Uterus (tissue), 4 donors: Measurements from ENCODE around the gene AIM2. TPM values are rescaled to one million over a fixed set of nuclear protein-coding genes. Genes with fewer than 3 reads are reported as not detected.

Experiments used
- DNase-seq, 2 donors: peaks; one replicate each; pipeline ENCODE4 v3.0.0-alpha.2; 2019 to 2020
- H3K27ac ChIP-seq, 2 donors: fragments of 200-600 bp; sonication (generic); 1 replicate in 1 of 2; 2 replicates in 1 of 2; pipeline ENCODE4 v1.5.1; 2016 to 2018
- H3K27me3 ChIP-seq, 2 donors: fragments of 200-600 bp; sonication (generic); one replicate each; pipeline ENCODE4 v1.5.1; 2018 to 2019; ENCODE audit warnings: control low read depth in 1 of 2
- H3K36me3 ChIP-seq, 2 donors: fragments of 200-600 bp; sonication (generic); one replicate each; pipeline ENCODE4 v1.5.1; 2019; ENCODE audit warnings: control low read depth in 1 of 2
- H3K4me1 ChIP-seq, 2 donors: fragments of 200-600 bp; sonication (generic); one replicate each; pipeline ENCODE4 v1.5.1; 2018 to 2019; ENCODE audit warnings: control low read depth in 1 of 2
- H3K4me3 ChIP-seq, 2 donors: fragments of 200-600 bp; sonication (generic); 1 replicate in 1 of 2; 2 replicates in 1 of 2; pipeline ENCODE4 v1.5.1; 2018 to 2019; ENCODE audit warnings: mild to moderate bottlenecking in 1 of 2
- H3K9me3 ChIP-seq, 2 donors: fragments of 200-600 bp; sonication (generic); one replicate each; pipeline ENCODE4 v1.5.1; 2019; ENCODE audit warnings: control low read depth in 1 of 2
- CTCF ChIP-seq, 4 experiments: fragments of 200-600 bp in 2 of 4; fragments of 450-650 bp in 2 of 4; sonication (generic) in 2 of 4; IDR thresholded peaks; one replicate each; pipeline ENCODE4 v1.5.1; 2016 to 2019; ENCODE audit warnings: antibody characterized with exemption in 4 of 4, mild to moderate bottlenecking in 2 of 4, moderate library complexity in 1 of 4
- POLR2A ChIP-seq, 2 donors: fragments of 450-650 bp; IDR thresholded peaks; one replicate each; pipeline ENCODE4 v1.6.1; 2016; ENCODE audit warnings: antibody characterized with exemption in 2 of 2, mild to moderate bottlenecking in 1 of 2, moderate library complexity in 1 of 2
- intact Hi-C: fragments of 100-400 bp; cut with DNase I; formaldehyde crosslinking; loops from one replicate; pipeline ENCODE4 v1.15.1; 2023; ENCODE audit warnings: low total_unique reads
- total RNA-seq, 4 donors: library from RNA; depleted of rRNA in 3 of 4; stranded (reverse); fragments of >200 nt in 3 of 4; gene quantifications; one replicate each; pipeline versions ENCODE4 v1.1.0 to v1.2.4, GENCODE V29; 2014 to 2023
- donor health status: DM: yes; HTN: yes; CAD: no.

The AIM2 gene
- total RNA-seq, 4 donors from 2014 or later, result 0.55 to 4.1 TPM; not detected in 2

DNA sequence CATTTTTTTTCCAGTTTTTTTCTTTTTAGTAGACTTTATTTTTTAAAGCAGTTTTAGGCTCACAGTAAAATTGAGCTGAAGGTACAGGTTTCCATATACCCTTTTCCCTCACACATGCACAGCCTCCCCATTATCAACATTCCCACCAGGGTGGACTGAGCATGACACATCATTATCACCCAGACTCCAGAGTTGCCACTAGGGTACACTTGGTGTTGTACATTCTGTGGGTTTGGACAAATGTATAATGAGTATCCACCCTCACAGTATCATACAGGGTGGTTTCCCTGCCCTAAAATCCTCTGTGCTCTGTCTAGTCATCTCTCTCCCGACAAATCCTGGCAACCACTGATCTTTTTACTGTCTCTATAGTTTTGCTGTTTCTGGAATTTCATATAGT lies 3.0 kb upstream of the AIM2 start:
- intact Hi-C loops, result no loop called here
- TF ChIP-seq POLR2A (IDR thresholded peaks at IDR 0.05), result no peak
- TF ChIP-seq CTCF (IDR thresholded peaks at IDR 0.05), result no peak
- no peak for DNase-seq
- Histone ChIP-seq H3K4me1 (no peaks in the 10 kb centered on the region), H3K27ac (no peak overlapping the region), H3K9me3 (no peaks in the 10 kb centered on the region), H3K36me3 (no peaks in the 10 kb centered on the region), H3K4me3 (no peak overlapping the region), H3K27me3 (no peaks in the 10 kb centered on the region)

- Histone ChIP-seq H3K36me3 (no peaks in the 10 kb centered on the region), H3K27me3 (no peaks in the 10 kb centered on the region), H3K4me3 (no peak overlapping the region), H3K27ac (no peak overlapping the region), H3K4me1 (no peaks in the 10 kb centered on the region), H3K9me3 (no peaks in the 10 kb centered on the region)
- TF ChIP-seq POLR2A (IDR thresholded peaks at IDR 0.05) (no peak), CTCF (IDR thresholded peaks at IDR 0.05) (no peak)
- DNase-seq, result no peak
- intact Hi-C loops, result no loop called here
Observed at GRCh38 chr1:159077120-159077961, 775 bp upstream of the AIM2 start.

DNA sequence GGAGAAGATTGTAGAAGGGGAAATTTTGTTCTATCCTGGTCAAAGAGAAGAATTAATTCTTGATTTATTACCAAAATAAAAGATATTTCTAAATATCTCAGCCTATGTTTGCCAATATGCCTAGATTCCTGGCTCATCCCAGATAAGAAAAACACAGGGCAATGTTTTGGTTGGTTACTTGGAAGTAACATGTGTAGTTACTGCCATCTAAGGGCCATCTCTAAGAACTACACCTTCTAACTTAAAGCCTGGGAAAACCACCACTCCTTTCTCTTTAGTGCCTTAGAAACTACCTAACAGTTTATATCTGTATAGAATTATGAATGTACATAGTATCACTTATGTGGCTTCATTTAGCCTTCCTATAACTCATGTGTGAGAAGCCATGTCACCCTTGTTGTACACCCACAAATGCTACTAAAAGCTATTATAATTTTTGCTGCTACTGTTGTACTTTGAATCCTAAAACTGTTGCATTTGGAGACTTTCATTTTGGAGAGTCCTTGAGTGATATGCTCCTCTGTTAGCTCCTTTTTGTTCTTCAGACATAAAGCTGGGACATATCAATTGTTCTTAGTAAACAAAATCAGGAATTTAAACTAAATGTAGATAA lies 4.5 kb downstream of the AIM2 start:
- H3K4me1 ChIP-seq, result peaks cover 0 to 4% of the 10 kb centered on the region in 2 donors
- H3K36me3 ChIP-seq, result no peaks in the 10 kb centered on the region
- DNase-seq, result no peak
- no peaks in the 10 kb centered on the region for H3K27me3 ChIP-seq
- H3K9me3 ChIP-seq, result no peaks in the 10 kb centered on the region
- intact Hi-C loops, result no loop called here
- H3K4me3 ChIP-seq, result no peak overlapping the region
- peak; percentile 68 to 85 (median 75) for TF ChIP-seq CTCF (IDR thresholded peaks at IDR 0.05)
- TF ChIP-seq POLR2A (IDR thresholded peaks at IDR 0.05), result no peak
- H3K27ac ChIP-seq, result no peak overlapping the region

- Histone ChIP-seq H3K27me3 (no peaks in the 10 kb centered on the region), H3K36me3 (no peaks in the 10 kb centered on the region), H3K4me3 (no peak overlapping the region), H3K4me1 (peaks cover 0 to 4% of the 10 kb centered on the region in 2 donors), H3K9me3 (no peaks in the 10 kb centered on the region), H3K27ac (no peak overlapping the region)
- intact Hi-C loops, result no loop called here
- TF ChIP-seq POLR2A (IDR thresholded peaks at IDR 0.05) (no peak), CTCF (IDR thresholded peaks at IDR 0.05) (no peak)
- no peak for DNase-seq
Observed at GRCh38 chr1:159068886-159069285, 7.7 kb downstream of the AIM2 start.
